ENCODE measurements around the gene ANXA11.

GRCh38 chr10:80164596-80164995 lies 40.7 kb downstream of the ANXA11 start:
- TF ChIP-seq SIN3A (IDR thresholded peaks at IDR 0.05; ENCODE audit: borderline replicate concordance, insufficient read depth, low read length) (no peak), POLR2AphosphoS5 (IDR thresholded peaks at IDR 0.05; ENCODE audit: low read depth, low read length) (no peak)

Measured in PFSK-1 (cell line).